Left lobe of liver (tissue), 2 donors: ENCODE results near the gene C1orf198. TPM values are rescaled to one million over a fixed set of nuclear protein-coding genes. Genes with fewer than 3 reads are reported as not detected.

Source experiments
- ATAC-seq: fragments of 200-7000 bp; cut with Tn5 transposase; one replicate; pipeline ENCODE4 v1.9.1; 2020; ENCODE audit warnings: mild to moderate bottlenecking, moderate library complexity
- DNase-seq: peaks from one replicate; pipeline ENCODE4 v3.0.0-alpha.2; 2020; ENCODE audit warnings: low spot score
- total RNA-seq: library from RNA; stranded (reverse); gene quantifications from one replicate; pipeline ENCODE4 v1.2.1, GENCODE V29; 2021
- donor health status: DM: no; HTN: no; CAD: no; lungs with moderate emphysema.
- donor health status: DM: no; HTN: yes; CAD: no.

The C1orf198 gene, protein sequence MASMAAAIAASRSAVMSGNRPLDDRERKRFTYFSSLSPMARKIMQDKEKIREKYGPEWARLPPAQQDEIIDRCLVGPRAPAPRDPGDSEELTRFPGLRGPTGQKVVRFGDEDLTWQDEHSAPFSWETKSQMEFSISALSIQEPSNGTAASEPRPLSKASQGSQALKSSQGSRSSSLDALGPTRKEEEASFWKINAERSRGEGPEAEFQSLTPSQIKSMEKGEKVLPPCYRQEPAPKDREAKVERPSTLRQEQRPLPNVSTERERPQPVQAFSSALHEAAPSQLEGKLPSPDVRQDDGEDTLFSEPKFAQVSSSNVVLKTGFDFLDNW
- 4.6 TPM for total RNA-seq

DNA sequence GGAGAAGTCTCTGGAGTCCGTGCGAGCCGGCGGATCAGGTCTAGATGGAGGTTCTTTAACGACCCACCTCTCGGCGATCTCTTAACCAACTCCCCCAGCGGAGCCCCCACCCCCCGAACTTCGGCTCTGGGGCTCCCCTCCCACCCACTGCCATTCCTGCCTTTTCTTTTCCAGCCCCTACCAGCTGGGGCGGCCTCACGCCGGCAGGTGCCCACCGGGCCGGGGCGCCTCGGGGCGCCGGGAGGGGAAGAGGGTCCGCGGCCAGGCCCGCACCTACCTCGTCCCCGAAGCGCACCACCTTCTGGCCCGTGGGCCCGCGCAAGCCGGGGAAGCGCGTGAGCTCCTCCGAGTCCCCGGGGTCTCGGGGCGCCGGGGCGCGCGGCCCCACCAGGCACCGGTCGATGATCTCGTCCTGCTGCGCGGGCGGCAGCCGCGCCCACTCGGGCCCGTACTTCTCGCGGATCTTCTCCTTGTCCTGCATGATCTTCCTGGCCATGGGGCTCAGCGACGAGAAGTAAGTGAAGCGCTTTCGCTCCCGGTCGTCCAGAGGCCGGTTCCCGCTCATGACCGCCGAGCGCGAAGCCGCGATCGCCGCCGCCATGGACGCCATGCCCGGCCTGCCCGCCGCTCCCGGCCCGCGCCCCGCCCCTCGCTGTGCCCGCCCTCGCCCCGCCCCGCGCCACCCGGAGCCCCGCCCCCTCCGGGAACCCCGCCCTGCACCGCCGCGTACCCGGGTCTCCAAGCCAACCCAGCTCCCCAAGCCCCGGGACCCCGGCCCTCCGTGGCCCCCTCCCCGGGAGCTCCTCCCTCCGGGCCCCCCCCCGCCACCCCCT lies at the start of gene C1orf198:
Gene C1orf198, minus strand, starts transcription at position 619 of the 833 bp plus-strand sequence. Its CDS starts 9 bp downstream, at position 610.
- DNase-seq: peak; percentile 85
- ATAC-seq: peak; percentile 97

DNA sequence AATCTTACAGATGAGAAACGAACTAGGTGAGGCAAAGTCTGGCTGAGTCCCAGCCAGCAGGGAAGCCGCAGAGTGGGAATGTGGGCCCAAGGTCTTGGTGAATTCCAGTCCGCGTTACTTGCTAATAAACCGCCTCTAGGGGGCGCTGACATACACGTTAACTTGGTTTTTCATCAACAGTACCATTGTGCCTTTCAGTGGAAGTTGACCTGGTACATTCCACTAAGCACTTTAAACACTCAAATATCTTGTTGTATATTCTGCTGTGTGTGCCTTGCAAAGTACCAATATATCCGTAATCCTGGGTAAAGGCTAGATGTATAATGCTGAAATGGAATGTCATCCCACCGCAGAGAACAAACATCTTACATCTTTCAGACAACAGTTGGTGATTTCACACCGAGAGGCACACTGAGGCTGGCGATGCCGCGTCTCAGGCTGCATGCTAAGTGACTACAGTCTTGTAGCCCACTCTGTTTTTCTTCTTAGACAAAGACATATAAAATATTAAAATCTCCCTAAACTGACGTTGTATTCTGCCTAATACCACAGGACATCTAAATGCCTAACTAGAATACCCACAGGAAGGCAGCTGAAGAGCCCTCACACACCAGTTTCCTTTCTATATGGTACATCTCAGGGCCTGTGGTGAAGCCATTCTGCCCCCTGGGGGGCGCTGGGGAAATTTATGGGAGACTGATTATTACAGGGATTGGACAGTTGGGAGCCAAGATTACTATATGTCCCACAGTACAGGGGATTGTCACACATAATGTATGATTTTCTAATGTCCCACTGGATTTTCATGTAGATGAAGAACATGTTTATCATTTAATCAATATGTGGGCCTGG lies 49.2 kb upstream of the C1orf198 start:
- ATAC-seq (peak; percentile 94), DNase-seq (peak; percentile 73)

DNA sequence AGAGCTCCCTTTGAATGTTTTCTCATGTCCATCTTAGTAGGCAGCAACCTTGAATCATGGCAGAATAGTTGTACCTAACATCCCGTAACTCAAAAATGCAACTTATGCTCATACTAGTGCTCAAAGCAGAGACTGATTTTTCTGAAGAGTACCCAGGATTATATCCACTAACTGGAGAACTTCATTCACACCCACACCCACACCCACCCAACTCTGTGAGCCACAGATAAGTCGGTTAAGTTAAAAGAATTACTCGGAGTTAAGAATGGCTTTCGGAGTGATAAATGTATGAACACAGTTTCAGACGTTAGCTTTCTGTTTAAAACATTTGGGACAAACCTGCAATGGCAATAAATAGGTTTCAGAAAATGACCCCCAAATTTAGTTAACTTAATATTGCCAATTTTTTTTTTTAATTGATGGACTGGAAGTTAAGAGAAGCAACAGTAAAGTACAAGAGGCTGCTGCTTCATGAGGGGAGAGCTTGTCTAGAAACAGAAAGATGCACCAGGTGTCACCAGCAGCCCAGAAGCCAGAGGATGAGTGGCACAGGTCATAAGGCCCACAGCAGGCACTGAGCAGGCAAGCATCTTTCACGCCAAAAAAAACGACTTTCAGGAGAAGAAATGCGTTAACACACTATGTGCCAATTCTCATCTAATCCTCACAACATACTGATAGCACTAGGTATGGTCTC lies 48.4 kb upstream of the C1orf198 start:
- ATAC-seq (no peak), DNase-seq (no peak)

DNA sequence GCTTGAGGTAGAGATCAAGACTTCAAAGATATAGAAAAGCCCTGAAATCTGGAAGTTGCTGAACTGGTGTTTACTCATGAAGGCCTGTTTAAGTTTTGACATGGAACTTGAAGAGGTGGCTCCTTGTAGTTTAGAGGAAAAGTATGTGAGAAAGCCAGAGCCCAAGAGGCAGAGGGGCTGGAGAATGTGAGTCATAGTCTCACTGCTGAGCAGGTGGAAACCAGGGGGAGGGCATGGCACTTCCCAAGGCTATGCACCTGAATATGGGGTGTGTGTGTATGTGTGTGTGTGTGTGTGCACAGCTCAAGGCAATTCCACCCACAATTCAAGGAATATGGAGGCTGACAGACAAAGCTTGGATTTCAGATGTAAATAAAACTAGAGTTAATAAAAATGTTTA lies 46.8 kb upstream of the C1orf198 start:
- no peak for ATAC-seq
- DNase-seq: no peak

DNA sequence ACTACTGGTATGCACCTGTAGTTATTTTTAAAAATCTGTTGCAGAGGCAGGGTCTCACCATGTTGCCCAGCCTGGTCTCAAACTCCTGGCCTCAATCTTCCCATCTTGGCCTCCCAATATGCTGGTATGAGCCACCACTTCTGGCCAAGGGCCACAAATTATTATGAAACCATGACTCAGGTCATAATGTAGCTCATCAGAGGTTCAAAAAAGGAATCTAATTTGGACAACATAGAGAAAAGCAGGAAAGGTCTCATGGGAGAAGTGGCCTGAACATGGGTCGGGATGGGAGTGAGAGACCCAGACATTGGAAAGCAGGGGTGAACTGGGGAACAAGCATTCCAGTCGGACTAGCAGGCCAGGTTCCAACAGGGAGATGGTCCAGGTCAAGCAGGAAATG lies 45.2 kb upstream of the C1orf198 start:
- DNase-seq (no peak), ATAC-seq (no peak)

DNA sequence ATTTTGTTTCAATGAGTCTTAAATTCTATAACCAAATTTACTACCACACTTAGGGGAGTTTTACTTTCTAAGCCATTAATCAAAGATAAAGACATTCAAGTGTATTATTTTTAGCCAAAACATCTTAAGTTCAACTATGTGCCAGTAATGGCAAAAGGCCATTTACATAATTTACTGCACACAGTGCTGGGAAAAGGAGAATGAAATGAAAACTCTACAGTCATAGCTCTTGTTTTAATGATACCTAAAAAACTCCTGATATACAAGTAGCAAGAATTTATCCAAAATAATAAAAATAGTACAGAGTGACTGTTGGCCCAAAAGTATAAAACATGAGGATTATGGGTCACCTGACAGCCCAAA lies 42.4 kb upstream of the C1orf198 start:
- no peak for DNase-seq
- ATAC-seq: no peak

DNA sequence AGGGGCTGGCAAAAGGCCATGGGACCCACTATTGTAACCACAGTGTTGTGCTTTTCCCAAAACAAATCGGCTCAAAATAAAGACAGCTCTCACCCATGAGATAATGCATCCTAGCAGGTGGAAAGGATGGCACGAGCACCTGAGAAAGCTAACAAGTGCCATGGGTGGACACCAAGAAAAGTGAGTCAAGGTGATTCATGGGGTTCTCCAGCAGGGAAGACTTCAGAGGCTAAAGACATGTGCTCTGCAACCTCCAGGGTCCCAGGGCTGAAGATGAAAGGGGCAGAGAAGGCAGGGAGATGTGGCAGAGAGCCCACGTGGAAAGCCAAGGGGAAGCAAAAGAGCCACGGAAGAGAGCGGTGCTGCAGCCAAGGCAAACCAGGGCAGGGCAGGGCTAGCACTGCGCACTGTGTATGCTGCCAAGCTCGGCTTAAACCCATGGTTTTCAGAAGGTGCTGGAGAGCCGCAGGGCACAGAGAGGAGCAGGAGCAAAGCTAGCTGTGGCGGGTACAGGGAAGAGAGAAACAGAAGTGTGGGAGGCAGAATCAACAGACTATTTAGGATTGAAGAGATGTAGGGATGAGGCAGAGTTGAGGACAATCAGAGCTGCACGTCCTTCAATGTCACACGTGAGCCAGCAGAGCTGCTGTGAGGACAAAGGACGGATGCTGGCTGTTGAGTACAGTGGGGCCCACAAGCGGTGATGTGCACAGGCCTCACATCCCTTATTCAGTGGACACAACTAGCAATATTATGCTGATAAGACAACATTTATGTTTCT lies 41.8 kb upstream of the C1orf198 start:
- ATAC-seq (peak; percentile 23), DNase-seq (no peak)

DNA sequence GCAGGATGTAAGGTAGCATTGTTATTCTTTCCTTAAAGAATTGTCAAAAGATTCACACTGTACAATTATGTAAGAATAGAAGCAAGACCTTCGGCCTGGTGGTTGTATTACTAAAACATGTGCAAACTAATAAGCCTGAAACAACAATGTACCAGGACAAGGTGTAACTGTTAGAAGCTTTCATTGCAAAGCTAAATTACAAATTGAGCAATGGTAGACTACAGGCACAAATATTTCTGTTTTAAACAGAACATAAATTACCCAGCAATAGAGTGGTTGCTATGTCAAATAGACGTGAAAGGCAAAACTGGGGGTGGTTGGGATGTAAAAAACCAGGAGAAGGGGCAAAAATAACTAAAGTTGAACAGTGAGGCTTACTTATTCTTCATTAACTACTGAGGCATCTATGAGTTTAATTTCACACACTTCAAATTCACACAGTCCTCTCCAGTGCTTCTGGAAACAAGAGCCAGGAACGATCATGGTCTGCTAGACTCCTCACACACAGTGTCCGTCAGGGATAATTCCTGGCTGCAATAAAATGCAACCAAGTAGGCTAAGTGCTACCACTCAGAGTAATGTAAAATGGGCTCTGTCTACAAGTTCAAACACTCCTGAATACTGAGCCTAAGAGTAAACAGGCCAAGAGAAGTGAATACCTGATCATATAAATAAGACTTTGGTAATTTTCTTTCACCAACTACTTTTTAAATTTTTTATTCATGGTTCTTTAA lies 39.3 kb upstream of the C1orf198 start:
- DNase-seq (no peak), ATAC-seq (no peak)

DNA sequence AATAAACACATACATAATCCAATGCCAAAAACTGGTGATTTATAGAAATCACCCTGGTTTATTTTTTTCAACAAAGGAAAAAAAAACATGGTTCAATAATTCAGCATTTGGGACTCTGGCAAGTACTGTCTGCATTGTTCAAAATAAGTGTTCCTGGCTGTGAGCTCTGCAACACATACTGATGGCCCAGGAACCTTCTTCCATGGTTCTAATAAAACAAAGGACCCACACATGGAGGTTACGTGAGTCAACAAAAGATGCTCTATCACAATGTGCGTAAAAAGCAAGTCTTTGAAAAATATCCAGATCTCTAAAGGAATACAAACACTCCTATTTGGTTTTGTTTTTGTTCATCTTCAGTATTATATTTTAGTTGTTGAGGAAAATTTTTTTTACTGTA lies 37.9 kb upstream of the C1orf198 start:
- DNase-seq (no peak), ATAC-seq (no peak)

DNA sequence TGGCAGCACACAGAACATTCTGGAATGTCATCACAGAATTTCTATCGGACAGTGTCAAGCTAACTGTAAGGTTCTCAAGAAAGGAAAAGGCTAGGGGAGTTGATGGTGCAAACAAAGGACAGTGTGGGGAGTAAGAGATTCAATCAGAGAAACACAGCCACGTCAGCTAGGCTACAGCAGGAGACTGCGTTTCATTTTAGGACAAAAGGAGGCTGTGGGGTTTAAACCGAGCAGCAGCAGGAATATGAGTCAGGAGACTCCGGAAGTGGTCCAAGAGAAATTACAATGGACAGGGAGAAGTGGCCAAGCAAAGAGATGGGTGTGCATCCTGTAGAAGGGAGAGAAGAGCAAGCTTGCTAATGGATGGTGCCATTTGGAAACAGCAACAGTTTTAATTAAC lies 37.4 kb upstream of the C1orf198 start:
- DNase-seq (no peak), ATAC-seq (no peak)

DNA sequence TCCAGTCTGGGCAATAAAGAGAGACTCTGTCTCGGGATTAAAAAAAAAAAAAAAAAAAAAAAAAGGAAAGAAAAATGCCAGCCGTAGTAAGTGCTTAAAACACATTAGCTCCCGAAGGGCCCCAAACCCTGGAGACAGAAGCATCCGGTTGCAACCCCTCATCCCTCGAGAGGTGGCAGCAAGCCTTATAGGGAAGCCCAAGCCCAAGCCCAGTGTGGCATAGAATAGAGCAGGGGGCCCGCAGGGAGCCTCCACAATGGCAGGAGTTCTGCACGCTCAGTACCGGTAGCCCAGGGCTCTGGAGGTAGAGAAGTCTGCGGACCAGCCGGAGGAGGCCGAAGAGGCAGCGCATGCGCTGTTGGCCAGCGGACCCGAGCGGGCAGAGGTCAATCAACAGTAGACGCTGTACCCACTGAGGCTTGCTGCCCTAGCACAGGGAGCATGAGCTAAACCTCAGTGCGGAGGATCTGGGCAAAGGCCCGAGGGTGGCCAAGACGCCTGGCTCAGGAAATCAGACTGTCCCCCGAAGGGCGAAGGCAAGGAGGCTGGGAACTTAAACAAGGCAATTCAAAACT lies 34.1 kb upstream of the C1orf198 start:
- ATAC-seq (no peak), DNase-seq (no peak)

DNA sequence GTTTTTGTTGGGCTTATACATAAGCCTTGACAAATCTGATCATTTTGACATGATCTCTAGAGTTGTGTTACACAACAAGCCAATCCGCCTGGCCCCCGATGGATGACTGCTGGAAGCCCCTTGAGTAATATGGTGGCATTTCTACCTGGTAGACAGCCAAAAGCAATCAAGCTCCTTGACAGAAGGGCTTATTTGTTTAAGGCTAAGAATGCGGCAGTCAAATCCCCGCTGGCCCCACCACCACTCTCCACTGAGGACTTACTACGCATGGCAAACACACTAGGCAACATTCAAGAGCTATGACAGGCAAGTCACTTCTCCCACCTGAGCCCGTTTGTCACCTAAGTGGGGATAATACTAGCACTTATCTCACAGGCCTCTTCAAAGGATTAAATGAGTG lies 33.4 kb upstream of the C1orf198 start:
- no peak for ATAC-seq
- no peak for DNase-seq

DNA sequence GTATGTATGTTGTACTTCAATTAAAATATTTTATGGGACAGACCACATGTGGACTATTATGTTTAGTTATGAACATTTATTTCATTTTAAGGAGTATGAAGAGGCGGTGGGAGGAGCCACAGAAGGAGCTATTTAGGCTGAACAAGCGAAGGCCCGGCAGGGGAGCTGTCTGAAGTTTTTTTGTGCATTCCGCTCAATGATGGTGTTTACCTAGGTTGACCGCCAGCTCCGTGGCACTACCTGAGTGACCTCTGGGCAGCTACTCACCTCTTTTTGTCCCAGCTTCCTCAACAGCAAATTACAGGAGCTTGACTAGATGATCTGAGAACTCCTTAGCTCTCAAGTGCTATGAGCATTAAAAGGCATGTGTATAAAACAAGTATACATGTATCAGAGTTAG lies 32.7 kb upstream of the C1orf198 start:
- peak; percentile 43 for ATAC-seq
- no peak for DNase-seq

DNA sequence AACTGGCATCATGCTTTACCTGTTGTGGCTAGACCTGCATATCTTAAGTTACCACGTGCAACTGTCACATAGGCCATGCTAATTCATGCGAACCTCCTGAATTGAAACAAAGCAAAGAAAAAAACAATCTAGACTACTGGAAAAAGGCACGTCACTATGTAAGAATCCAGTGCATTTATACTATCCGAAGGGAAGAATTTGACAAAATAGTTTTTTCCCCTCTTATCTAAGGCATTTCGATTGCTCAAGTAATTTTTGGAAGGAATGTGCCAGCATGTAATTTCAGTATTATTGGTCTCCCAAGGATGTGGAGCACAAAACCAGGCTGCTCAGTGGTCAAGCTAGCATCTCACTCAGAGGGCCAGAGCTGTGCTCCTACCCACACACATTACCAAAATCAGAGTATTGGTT lies 31.5 kb upstream of the C1orf198 start:
- no peak for DNase-seq
- no peak for ATAC-seq

DNA sequence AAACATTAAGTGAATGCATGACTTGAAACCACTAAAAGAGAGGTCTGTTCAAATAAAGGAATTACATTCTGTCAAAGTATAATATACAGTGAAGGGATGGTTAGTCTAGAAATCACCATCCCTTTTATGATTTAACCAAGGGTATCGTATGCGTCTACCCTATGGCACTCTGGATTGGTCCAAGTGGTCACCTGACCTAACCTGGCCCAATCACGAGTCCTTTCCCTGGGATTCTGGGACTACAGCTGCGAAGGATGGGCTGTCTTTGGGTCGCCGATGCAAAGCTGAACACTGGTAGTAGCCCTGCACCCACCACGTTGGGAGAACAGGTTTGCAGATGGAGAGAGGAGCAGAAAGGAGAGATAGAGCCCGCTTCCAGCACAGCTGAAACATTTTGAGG lies 30.4 kb upstream of the C1orf198 start:
- no peak for DNase-seq

DNA sequence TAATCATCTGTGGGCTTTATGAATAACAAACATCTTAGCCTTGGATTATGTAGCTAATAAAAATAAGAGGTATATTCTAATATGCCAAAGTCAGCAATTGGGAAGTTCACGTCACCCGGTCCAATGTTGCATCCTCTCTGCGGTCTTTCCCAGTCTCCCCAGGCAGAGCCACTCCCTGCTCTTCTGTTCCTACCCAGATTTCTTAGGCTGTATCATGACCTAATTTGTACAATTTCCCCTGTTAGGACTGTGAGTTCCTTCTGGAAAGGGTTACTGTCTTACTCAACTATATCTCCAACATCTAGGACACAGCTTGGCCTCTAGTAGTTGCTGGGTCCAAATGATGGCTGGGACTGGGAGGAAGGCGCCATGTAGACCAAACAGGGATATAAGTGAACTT lies 29.8 kb upstream of the C1orf198 start:
- no peak for DNase-seq
- ATAC-seq: no peak

More for the DNA sequence above, 30.4 kb upstream of the C1orf198 start:
- ATAC-seq: no peak

DNA sequence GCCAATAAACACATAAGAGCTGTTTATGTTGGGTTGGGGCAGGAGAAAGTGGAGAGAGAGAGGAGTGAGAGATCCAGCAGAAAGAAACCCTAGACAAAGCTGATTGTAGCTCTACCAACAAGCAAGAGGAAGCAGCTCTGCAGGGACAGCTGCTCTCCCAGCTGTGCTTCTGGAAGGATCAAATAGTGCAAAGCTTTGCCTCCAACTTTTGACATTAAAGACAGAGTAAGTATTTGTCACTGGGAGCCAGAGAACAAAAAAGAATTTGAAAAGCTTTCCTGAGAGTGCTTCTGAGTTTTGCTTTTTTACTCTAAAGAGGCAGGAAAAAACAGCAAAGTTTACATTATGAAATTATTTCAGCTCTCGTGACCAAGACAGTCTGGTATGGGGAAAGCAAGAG lies 28.5 kb upstream of the C1orf198 start:
- DNase-seq (no peak), ATAC-seq (no peak)

DNA sequence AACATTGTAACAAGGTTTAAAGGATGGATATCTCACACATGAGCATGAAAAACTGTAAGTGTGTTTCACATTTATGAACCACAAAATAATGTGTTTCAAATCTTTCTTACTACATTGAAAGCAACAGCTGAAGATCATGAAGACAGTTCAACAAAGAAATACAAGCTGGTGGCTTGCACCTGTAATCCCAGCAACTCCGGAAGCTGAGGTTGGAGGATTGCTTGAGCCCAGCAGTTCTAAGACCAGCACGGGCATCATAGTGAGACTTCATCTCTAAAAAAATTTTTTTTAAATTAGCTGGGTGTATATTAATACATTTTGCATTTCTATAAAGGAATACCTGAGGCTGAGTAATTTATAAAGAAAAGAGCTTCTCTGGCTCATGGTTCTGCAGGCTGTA lies 27.1 kb upstream of the C1orf198 start:
- DNase-seq: no peak
- no peak for ATAC-seq

DNA sequence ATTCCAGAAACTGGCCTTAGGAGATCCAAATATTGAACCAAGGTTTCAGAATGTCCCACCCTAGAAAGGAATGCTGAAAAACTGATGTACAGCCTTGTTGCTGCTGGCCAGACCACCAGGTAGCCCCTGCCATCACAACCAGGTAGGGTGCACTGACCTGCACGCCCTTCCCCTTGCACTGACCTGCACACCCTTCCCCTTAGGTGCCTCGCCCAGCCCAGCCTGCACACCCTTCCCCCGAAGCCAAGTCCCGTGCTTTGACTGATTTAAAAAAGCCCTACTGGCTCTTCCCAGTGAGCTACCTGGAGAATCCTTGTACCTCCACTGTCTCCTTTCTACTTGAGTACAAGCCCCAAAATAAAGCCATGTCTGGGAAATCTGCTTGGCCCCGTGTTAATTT lies 26.3 kb upstream of the C1orf198 start:
- DNase-seq: no peak
- ATAC-seq: no peak
